GM12878 (cell line): ENCODE results near the gene ITGB5. TPM values are rescaled to one million over a fixed set of nuclear protein-coding genes. Genes with fewer than 3 reads are reported as not detected.

Experiments
- ATAC-seq: fragments of 200-7000 bp; cut with Tn5 transposase; 3 replicates; pipeline ENCODE4 v1.9.1; 2020; ENCODE audit warnings: mild to moderate bottlenecking, moderate library complexity
- BruUV-seq: library from RNA; stranded (reverse); fragments of 400-500 nt; replicated peaks from 2 replicates; lab custom pipeline; 2021; lab: Mats Ljungman, UMichigan
- CTCF ChIA-PET: fragments of 300-600 bp; sonication (Branson Sonifier 250); formaldehyde crosslinking; extraction: SDS; loops from one replicate; lab custom pipeline; 2021; ENCODE audit warnings: inconsistent platforms; lab: Yijun Ruan, JAX
- POLR2A ChIA-PET: fragments of 350-600 bp; formaldehyde crosslinking; extraction: SDS; loops from one replicate; lab custom pipeline; 2021; ENCODE audit warnings: inconsistent platforms; lab: Charles Lee
- RAD21 ChIA-PET: fragments of 300-600 bp; sonication (Branson Sonifier 250); formaldehyde crosslinking; loops from one replicate; lab custom pipeline; 2023; ENCODE audit warnings: antibody characterized with exemption; ENCODE audit not compliant: unreplicated experiment; lab: Charles Lee
- SMC1A ChIA-PET: fragments of 300-600 bp; sonication (Branson Sonifier 250); formaldehyde crosslinking; loops from one replicate; lab custom pipeline; 2023; ENCODE audit not compliant: unreplicated experiment, uncharacterized antibody; lab: Charles Lee
- DNase-seq: peaks from one replicate; pipeline ENCODE4 v3.0.0-alpha.2; 2011; ENCODE audit warnings: low read depth, low spot score
- FAIRE-seq: peaks from 3 replicates; lab custom pipeline; 2011; peaks lifted over from hg19 to GRCh38; lab: Jason Lieb, UNC
- H2AFZ ChIP-seq: 2 replicates; pipeline ENCODE4 v1.6.0; 2011; ENCODE audit warnings: low read depth, low read length, control low read depth; ENCODE audit not compliant: control insufficient read depth
- H3K27ac ChIP-seq: 2 replicates; pipeline ENCODE4 v1.5.1; 2011; ENCODE audit warnings: control low read depth; ENCODE audit not compliant: control insufficient read depth, insufficient read depth
- H3K27me3 ChIP-seq, 2 experiments: replicated peaks in 1 of 2; 2 replicates each; pipeline versions ENCODE4 v1.6.0 to v1.6.1; 2011; ENCODE audit warnings: low read length in 1 of 2; ENCODE audit not compliant: control insufficient read depth in 2 of 2, insufficient read depth in 2 of 2
- H3K36me3 ChIP-seq, 2 experiments: 2 replicates each; pipeline ENCODE4 v1.5.1; 2011; ENCODE audit warnings: low read length in 1 of 2; ENCODE audit not compliant: control insufficient read depth in 2 of 2, insufficient read depth in 2 of 2
- H3K4me1 ChIP-seq: 2 replicates; pipeline ENCODE4 v1.6.1; 2011; ENCODE audit warnings: mild to moderate bottlenecking, low read length, moderate library complexity, mixed read lengths; ENCODE audit not compliant: control insufficient read depth, insufficient read depth
- H3K4me2 ChIP-seq: 2 replicates; pipeline ENCODE4 v1.6.0; 2011; ENCODE audit warnings: control low read depth; ENCODE audit not compliant: control insufficient read depth, insufficient read depth
- H3K4me3 ChIP-seq: fragments of 200-600 bp; sonication (generic); 2 replicates; pipeline ENCODE4 v1.5.1; 2016
- H3K79me2 ChIP-seq: 2 replicates; pipeline ENCODE4 v1.6.0; 2011; ENCODE audit warnings: low read length; ENCODE audit not compliant: control insufficient read depth, insufficient read depth
- H3K9ac ChIP-seq: 2 replicates; pipeline ENCODE4 v1.8.0; 2011; ENCODE audit warnings: low read length, control low read depth, mixed read lengths; ENCODE audit not compliant: control insufficient read depth, insufficient read depth
- H3K9me3 ChIP-seq: replicated peaks from 3 replicates; pipeline ENCODE4 v1.5.1; 2011; ENCODE audit warnings: mild to moderate bottlenecking, low read length; ENCODE audit not compliant: control insufficient read depth, insufficient read depth
- H4K20me1 ChIP-seq: 2 replicates; pipeline ENCODE4 v1.6.0; 2011; ENCODE audit not compliant: control insufficient read depth, insufficient read depth
- DPF2 ChIP-seq: fragments of 450-650 bp; IDR thresholded peaks from 2 replicates; pipeline ENCODE4 v1.6.1; 2017; ENCODE audit warnings: mild to moderate bottlenecking
- E4F1 ChIP-seq: fragments of 450-650 bp; IDR thresholded peaks from 2 replicates; pipeline ENCODE4 v1.6.1; 2018; ENCODE audit warnings: borderline replicate concordance, mild to moderate bottlenecking; ENCODE audit not compliant: partially characterized antibody
- EED ChIP-seq: sonication (generic); IDR thresholded peaks from 2 replicates; pipeline ENCODE4 v1.6.1; 2016; ENCODE audit warnings: antibody characterized with exemption, low read depth
- HDAC2 ChIP-seq: fragments of 200-600 bp; sonication (generic); IDR thresholded peaks from 2 replicates; pipeline ENCODE4 v1.6.1; 2017
- HDAC6 ChIP-seq: fragments of 200-600 bp; sonication (generic); IDR thresholded peaks from one replicate; pipeline ENCODE4 v1.8.0; 2017; ENCODE audit warnings: antibody characterized with exemption; ENCODE audit not compliant: unreplicated experiment
- JUND ChIP-seq: IDR thresholded peaks from 2 replicates; pipeline ENCODE4 v1.6.1; 2012; ENCODE audit warnings: low read depth, mild to moderate bottlenecking, low read length, improper control_type of control experiment, moderate library complexity
- LARP7 ChIP-seq: fragments of 450-650 bp; IDR thresholded peaks from 2 replicates; pipeline ENCODE4 v1.6.1; 2017; ENCODE audit warnings: mild to moderate bottlenecking
- PML ChIP-seq: IDR thresholded peaks from 2 replicates; pipeline ENCODE4 v1.6.1; 2012; ENCODE audit warnings: low read length, inconsistent platforms
- POLR2A ChIP-seq: IDR thresholded peaks from 2 replicates; pipeline ENCODE4 v1.6.1; 2011; ENCODE audit warnings: low read depth, mild to moderate bottlenecking, low read length
- PRDM15 ChIP-seq: fragments of 450-650 bp; formaldehyde crosslinking; IDR thresholded peaks from 2 replicates; pipeline ENCODE4 v1.4.0; 2020; ENCODE audit warnings: mild to moderate bottlenecking, moderate library complexity
- RB1 ChIP-seq: fragments of 450-650 bp; formaldehyde crosslinking; IDR thresholded peaks from 2 replicates; pipeline ENCODE4 v1.6.1; 2017; ENCODE audit warnings: mild to moderate bottlenecking, borderline replicate concordance
- SREBF2 ChIP-seq: IDR thresholded peaks from 2 replicates; pipeline ENCODE4 v1.6.1; 2012; ENCODE audit warnings: mild to moderate bottlenecking, low read length
- SRF ChIP-seq, 2 experiments: IDR thresholded peaks; 2 replicates each; pipeline ENCODE4 v1.6.1; 2011; ENCODE audit warnings: low read depth in 2 of 2, low read length in 2 of 2, mild to moderate bottlenecking in 1 of 2, moderate library complexity in 1 of 2
- STAT3 ChIP-seq: IDR thresholded peaks from 2 replicates; pipeline ENCODE4 v1.6.1; 2011; ENCODE audit warnings: low read depth, low read length, improper control_type of control experiment
- USF1 ChIP-seq: IDR thresholded peaks from 2 replicates; pipeline ENCODE4 v1.6.1; 2011; ENCODE audit warnings: borderline replicate concordance, low read depth, mild to moderate bottlenecking, moderate library complexity, mixed read lengths, low read length; ENCODE audit not compliant: insufficient read depth; ENCODE audit errors: extremely low read length
- WGBS: methylation state at CpG from one replicate; pipeline ENCODE4 v1.1.6; 2016; ENCODE audit warnings: low lambda C conversion rate; ENCODE audit not compliant: insufficient replicate concordance, insufficient coverage; ENCODE audit errors: missing lambda C conversion rate; 5-methylcytosine and 5-hydroxymethylcytosine counted together
- in situ Hi-C: fragments of 300-500 bp; cut with MboI; formaldehyde crosslinking; loops from 9 replicates; pipeline ENCODE4 v1.14.3; 2018; ENCODE audit warnings: mixed read lengths
- intact Hi-C: fragments of 100-400 bp; cut with micrococcal nuclease; formaldehyde crosslinking; loops from one replicate; pipeline ENCODE4 v1.14.2; 2022; ENCODE audit not compliant: unreplicated experiment
- polyA plus RNA-seq, 11 experiments: library from polyadenylated mRNA; depleted of rRNA in 4 of 11; unstranded in 6 of 11; stranded (reverse) in 5 of 11; fragments of >200 nt; fragmentation: Nextera tagmentation in 4 of 11; fragmentation: Illumina TruSeq in 1 of 11; extraction: Ambion mirVana in 4 of 11; extraction: Trizol in 1 of 11; gene quantifications; 1 replicate in 1 of 11; 2 replicates in 10 of 11; pipeline versions ENCODE4 v1.2.1 to v1.2.3, GENCODE V29; 2011 to 2016; ENCODE audit warnings: inconsistent platforms in 2 of 11, missing spikeins in 2 of 11, low read depth in 1 of 11
- total RNA-seq, 4 experiments: library from RNA; depleted of rRNA in 3 of 4; stranded (reverse); fragments of >200 nt in 3 of 4; fragmentation: Illumina TruSeq in 1 of 4; extraction: Trizol in 1 of 4; gene quantifications; 2 replicates each; pipeline versions ENCODE4 v1.2.1 to v1.2.3, GENCODE V29; 2013 to 2021

ITGB5 gene
- total and polyA plus RNA-seq, 10 of the 15 experiments (the other 5 are each of a cell fraction or from before 2014, with no cell fraction given), result 0.05 to 10.0 (median 0.83) TPM; not detected in 2

GRCh38 chr3:124886168-124887056, 753 bp downstream of the ITGB5 start:
- DNase-seq (no peak), ATAC-seq (peak; percentile 61), FAIRE-seq (no peak)
- Histone ChIP-seq H4K20me1 (no peaks in the 10 kb centered on the region), H3K36me3 (no peaks in the 10 kb centered on the region), H3K27me3 (peaks cover 0 to 4% of the 10 kb centered on the region in 2 experiments; a peak in 3 of 4 replicates), H3K9ac (no peak overlapping the region; the same call in 1 of the 2 replicates), H3K79me2 (no peaks in the 10 kb centered on the region), H3K4me3 (peak overlapping the region; percentile 53; the same call in 1 of the 2 replicates), H3K27ac (no peak overlapping the region), H3K4me1 (no peaks in the 10 kb centered on the region), H3K4me2 (peak overlapping the region; percentile 94), H3K9me3 (no peaks in the 10 kb centered on the region), H2AFZ (peak overlapping the region; percentile 55)
- BruUV-seq, result no TSS peak
- RAD21 ChIA-PET, result interaction anchor here (0.6 to 1.3 kb wide), 3 partner anchors 41 to 223 kb away, joined by 3 to 4 read pairs (median 3); no protein-coding TSS in a partner anchor
- 10% methylated on average over 48 of the region's 87 CpGs for WGBS
- SMC1A ChIA-PET, result interaction anchor here (1.1 to 1.5 kb wide), 3 partner anchors 9 to 125 kb away, joined by 4 to 5 read pairs (median 5); no protein-coding TSS in a partner anchor
- intact Hi-C loops, result loop anchor here (2.0 kb wide), 1 partner anchor 52 kb away; no protein-coding TSS in a partner anchor
- in situ Hi-C loops, result no loop called here
- CTCF ChIA-PET, result interaction anchor here (0.7 to 1.4 kb wide), 2 partner anchors 15 to 125 kb away, joined by 3 to 6 read pairs; no protein-coding TSS in a partner anchor
- POLR2A ChIA-PET, result no interaction called here
- TF ChIP-seq USF1, result no peak
- TF ChIP-seq EED, result no peak
- no peak for TF ChIP-seq POLR2A
- no peak for TF ChIP-seq E4F1
- TF ChIP-seq DPF2, result 0 out of 2 replicates have a peak, but pooled peaks have one; percentile 35
- no peak for TF ChIP-seq PML
- peak; percentile 47; the same call in 1 of the 2 replicates for TF ChIP-seq LARP7
- TF ChIP-seq PRDM15, result no peak
- no peak for TF ChIP-seq SRF (IDR thresholded peaks at IDR 0.05; ENCODE audit: low read depth in 2 of 2, low read length in 2 of 2)
- TF ChIP-seq RB1, result peak; percentile 36; the same call in 1 of the 2 replicates
- TF ChIP-seq JUND, result no peak
- no peak for TF ChIP-seq HDAC2
- peak; percentile 51 for TF ChIP-seq HDAC6
- no peak for TF ChIP-seq STAT3
- no peak for TF ChIP-seq SREBF2
